Measurements from ENCODE around the gene HEBP2. TPM values are rescaled to one million over a fixed set of nuclear protein-coding genes. Genes with fewer than 3 reads are reported as not detected.

HEBP2 gene
- total and polyA plus RNA-seq, 2 of the 13 experiments (the other 11 are each of a cell fraction or from before 2014, with no cell fraction given), result 16.0 to 72.8 TPM

GRCh38 chr6:138387577-138388368, 16.2 kb upstream of the HEBP2 start (continued):
- 0 out of 2 replicates have a peak, but pooled peaks have one; percentile 36 for TF ChIP-seq IKZF5 (CRISPR knock-in tag; IDR thresholded peaks at IDR 0.05)
- 0 out of 2 replicates have a peak, but pooled peaks have one; percentile 21 for TF ChIP-seq MAFF (IDR thresholded peaks at IDR 0.05; ENCODE audit: low read depth, low read length)
- no peak for TF ChIP-seq MYPOP (CRISPR knock-in tag; IDR thresholded peaks at IDR 0.05)
- TF ChIP-seq SOX6 (IDR thresholded peaks at IDR 0.05), result no peak
- TF ChIP-seq SOX6 (CRISPR knock-in tag; IDR thresholded peaks at IDR 0.05), result peak; percentile 74
- no peak for TF ChIP-seq ZBTB2 (CRISPR knock-in tag; IDR thresholded peaks at IDR 0.05; ENCODE audit: low read depth)

GRCh38 chr6:138389551-138389950, 14.5 kb upstream of the HEBP2 start:
- ChIA-PET CTCF (ENCODE audit: low intra/inter-chr PET ratio, low total read pairs) (no interaction called here), POLR2A (no interaction called here)
- peaks cover 0 to 11% of the 10 kb centered on the region in 2 experiments; a peak in 4 of 5 replicates for H3K27me3 ChIP-seq (ENCODE audit: control insufficient read depth in 1 of 2, insufficient read depth in 2 of 2, low read length in 2 of 2)
- FAIRE-seq (no peak), DNase-seq (ENCODE audit: low spot score) (no peak), ATAC-seq (no peak)
- H3K9me3 ChIP-seq (ENCODE audit: low read length), result no peaks in the 10 kb centered on the region
- no peaks in the 10 kb centered on the region for H3K79me2 ChIP-seq (ENCODE audit: insufficient read depth, low read length)
- no peaks in the 10 kb centered on the region for H4K20me1 ChIP-seq (ENCODE audit: insufficient read depth, low read length)
- H2AFZ ChIP-seq (ENCODE audit: low read length), result no peak overlapping the region
- H3K4me1 ChIP-seq (ENCODE audit: insufficient read depth, low read length), result peaks cover 19% of the 10 kb centered on the region
- no peak overlapping the region for H3K9ac ChIP-seq (ENCODE audit: insufficient read depth, low read depth, low read length)
- H3K4me2 ChIP-seq (ENCODE audit: low read depth, low read length), result no peak overlapping the region
- no peaks in the 10 kb centered on the region for H3K36me3 ChIP-seq (replicated peaks in 1 of 2; ENCODE audit: control insufficient read depth in 1 of 2, insufficient read depth in 2 of 2, low read length in 2 of 2)
- no TSS peak for BruUV-seq (replicated peaks)
- no peak overlapping the region for H3K27ac ChIP-seq (ENCODE audit: extremely low read length, insufficient read depth, low read length)
- intact Hi-C loops (cut with micrococcal nuclease; ENCODE audit: unreplicated experiment) (no loop called here), in situ Hi-C loops (cut with HindIII; ENCODE audit: extremely low pct_ligation_motif_present, low pct_unique_long_range_greater_than_20kb) (no loop called here)
- no peak overlapping the region for H3K4me3 ChIP-seq (replicated peaks in 1 of 3; ENCODE audit: insufficient read depth in 1 of 3, low read depth in 2 of 3, low read length in 3 of 3)
- 85% methylated on average over 5 of the region's 5 CpGs for WGBS (ENCODE audit: low lambda C conversion rate)
- TF ChIP-seq ZNF256 (CRISPR knock-in tag; conservative IDR thresholded peaks at IDR 0.05) (no peak), ZNF766 (CRISPR knock-in tag; IDR thresholded peaks at IDR 0.05; ENCODE audit: borderline replicate concordance) (no peak), EP300 (IDR thresholded peaks at IDR 0.05; ENCODE audit: low read depth in 2 of 2, low read length in 2 of 2) (no peak), EP300 (CRISPR knock-in tag; IDR thresholded peaks at IDR 0.05; ENCODE audit: borderline replicate concordance) (no peak), CENPT (CRISPR knock-in tag; IDR thresholded peaks at IDR 0.05; ENCODE audit: low read depth) (no peak), BRCA1 (CRISPR knock-in tag; IDR thresholded peaks at IDR 0.05) (no peak), ARID3A (IDR thresholded peaks at IDR 0.05; ENCODE audit: low read depth, low read length) (no peak)
